GM21723 (cell line): ENCODE measurements around the gene GMCL1.
"Not testable (repeated sequence)": the region's sequence is repeated elsewhere in the genome, so short reads cannot be mapped to it uniquely, and the experiment has no call there.

ENCODE experiments used
- ATAC-seq: cut with Tn5 transposase; IDR thresholded peaks from one replicate; pipeline ENCODE4 v1.9.1; 2021; ENCODE audit warnings: mild to moderate bottlenecking, moderate library complexity; ENCODE audit not compliant: unreplicated experiment

Gene GMCL1

DNA sequence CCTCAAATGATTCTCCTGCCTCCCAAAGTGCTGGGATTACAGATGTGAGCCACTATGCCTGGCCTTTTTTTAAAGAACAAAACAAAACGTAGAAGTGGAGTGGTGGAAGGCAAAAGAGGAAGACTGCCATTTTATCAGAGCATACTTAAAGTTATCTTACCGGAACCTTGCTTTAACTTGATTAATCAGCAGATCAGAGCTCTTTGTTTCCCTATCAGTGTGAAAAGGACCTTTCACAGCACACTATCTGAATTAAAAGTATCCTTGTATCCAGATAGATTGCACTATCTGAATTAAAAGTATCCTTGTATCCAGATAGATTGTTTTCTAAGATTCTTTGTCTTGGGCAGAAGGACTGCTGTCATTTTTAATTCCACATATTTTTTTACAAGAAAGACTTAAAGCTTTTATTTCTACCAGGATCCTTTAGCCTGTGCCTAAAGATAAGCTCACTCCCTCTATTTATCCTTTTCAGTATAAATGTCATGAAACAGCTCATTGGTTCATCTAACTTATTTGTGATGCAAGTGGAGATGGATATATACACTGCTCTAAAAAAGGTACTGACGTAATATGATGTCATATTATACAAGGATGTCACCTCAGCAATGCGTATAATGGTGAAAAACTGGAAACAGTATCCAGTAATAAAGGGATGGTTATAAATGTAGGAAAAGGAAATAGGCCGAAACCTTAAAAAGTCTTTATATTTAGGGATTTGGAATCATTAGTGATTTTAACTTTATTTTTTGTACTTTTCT is 17.8 kb downstream of the GMCL1 start:
- ATAC-seq, result no peak

DNA sequence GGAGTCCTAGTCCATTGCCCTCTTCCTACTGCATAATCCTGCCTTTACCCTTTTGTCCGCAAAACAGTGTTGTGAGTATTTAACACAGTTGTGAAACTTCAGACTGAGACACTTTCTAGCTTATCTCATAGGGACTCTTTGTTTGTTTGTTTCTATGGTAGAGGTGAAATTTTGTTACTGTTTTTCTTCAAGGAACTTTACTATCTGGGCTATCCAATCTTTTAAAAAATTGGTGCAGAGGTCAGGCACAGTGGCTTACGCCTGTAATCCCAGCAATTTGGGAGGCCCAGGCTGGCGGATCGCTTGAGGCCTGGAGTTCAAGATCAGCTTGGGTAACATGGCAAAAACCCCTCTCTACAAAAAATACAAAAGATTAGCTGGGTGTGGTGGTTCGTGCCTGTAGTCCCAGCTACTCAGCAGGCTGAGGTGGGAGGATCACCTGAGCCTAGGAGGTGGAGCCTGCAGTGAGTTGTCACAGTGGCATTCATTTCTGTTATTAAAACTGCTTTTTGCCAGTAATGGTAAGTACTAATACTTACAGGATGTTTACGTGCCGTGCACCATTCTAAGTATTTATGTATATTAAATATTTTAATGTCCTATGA is 18.8 kb downstream of the GMCL1 start:
- ATAC-seq, result no peak

DNA sequence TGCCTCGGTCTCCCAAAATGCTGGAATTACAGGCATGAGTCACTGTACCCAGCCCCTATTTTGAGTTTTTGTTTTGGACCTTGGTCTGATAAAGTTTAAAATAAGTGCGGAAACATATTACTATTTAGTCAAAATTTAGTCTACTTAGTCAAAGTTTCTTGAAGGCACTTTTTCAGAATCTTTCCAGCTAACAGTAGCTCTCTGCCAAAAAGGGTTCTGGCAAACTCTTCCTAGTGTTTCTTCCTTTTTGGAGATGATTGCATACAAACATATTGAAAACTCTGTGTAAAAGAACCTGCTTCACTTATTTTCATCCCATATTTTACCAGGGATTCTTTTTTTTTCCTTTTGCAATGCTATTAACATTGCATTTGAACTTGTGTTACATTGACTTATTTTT is 28.8 kb downstream of the GMCL1 start:
- no peak for ATAC-seq

- ATAC-seq, result no peak
These were observed 33.8 kb downstream of the GMCL1 start for GRCh38 chr2:69863298-69863697.

DNA sequence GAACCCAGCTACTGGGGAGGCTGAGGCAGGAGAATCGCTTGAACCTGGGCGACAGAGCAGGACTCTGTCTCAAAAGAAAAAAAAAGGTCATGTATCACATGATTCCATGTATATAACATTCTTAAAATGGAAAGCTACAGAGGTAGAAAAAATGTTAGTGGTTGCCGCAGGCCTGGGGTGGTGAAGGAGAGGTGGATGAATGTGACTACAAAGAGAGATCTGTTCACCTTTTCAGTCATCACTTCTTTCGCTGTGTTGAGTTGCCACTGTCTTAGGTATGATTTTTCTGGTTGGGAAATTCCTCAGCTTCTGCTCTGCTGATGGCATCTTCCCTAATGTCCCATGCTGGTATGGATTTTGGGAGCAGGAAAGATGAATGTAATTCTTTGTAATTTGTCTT is 59.0 kb downstream of the GMCL1 start:
- no peak for ATAC-seq

GRCh38 chr2:69889302-69889701 is 59.8 kb downstream of the GMCL1 start:
- ATAC-seq, result no peak

DNA sequence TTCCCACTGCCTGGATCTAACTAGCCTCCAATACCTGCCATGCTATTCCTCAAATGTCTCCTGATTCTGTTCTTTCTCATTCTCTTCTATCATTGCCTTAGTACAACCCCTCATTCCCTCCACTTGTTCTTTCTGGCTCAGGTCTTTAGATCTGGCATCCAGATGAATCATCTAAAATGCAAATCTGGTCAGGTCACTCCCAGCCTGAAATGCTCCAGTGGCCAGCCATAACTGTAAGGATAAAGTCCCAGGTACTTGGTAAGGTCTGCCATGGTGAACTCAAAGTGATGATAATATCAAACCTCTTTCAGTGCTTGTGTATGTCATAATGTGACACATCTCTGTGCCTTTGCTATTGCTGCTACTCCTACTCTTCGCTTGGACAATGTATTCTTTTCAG is 61.4 kb downstream of the GMCL1 start:
- ATAC-seq, result no peak

DNA sequence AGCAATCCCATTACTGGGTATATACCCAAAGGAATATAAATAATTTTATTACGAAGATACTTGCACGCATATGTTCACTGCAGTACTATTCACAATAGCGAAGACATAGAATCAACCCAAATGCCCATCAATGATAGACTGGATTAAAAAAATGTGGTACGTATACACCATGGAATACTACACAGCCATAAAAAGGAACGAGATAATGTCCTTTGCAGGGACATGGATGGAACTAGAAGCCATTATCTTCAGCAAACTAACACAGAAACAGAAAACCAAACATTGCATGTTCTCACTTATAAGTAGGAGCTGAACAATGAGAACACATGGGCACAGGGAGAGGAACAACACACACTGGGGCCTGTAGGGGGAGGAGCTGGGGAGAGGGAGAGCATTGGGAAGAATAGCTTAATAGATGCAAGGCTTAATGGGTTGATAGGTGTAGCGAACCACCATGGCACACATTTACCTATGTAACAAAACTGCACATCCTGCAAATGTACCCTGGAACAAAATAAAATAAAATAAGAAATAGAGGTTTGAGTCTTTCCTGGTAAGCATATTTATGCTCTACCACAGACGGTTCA is 63.5 kb downstream of the GMCL1 start:
- not testable (repeated sequence) for ATAC-seq

DNA sequence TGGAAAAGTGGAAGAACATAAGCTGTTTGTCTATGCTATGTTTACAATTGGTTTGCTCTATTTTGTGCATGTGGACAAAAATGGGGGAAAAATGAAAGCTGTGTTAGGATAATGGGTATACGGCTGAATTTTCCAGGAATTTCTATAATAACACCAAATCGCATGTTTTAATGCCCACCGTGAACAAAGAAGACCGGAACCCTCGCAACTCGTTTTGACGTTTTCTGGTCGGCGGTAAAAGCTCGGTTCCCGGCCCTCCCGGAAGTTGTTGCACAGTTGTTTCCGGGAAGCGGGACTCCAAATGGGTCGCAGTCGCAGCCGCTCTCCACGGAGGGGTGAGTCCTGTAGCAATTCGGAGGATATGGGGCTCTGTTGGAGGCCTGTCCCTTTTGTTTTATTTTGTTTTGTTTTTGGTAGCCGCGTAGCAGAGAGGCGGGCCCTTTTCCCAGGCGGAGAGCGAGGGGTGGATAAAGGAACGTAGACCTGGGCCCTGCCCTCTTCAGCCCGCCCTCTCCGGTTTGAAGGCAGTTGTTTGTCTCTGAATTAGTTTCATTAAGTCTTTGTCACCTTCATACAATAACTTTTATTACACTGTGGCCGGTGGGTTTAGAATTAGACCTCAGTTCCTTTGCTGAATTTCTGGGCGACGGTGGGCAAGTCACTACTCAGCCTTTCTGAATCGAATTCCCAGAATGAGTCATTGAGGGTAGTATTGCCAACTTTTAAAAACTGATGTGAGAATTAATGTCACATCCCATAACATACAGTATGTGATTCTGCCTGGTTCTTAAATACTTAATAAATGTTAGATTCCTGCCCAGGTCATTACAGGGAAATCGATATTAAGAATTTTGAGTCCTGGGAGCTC is 64.5 kb downstream of the GMCL1 start, which contains the start of gene SNRNP27:
Gene SNRNP27 (plus strand): TSS at position 273 of the 868 bp plus-strand sequence. CDS start 29 bp downstream, at position 302.
- ATAC-seq, result peak; percentile 73

- not testable (repeated sequence) for ATAC-seq
These were observed 65.3 kb downstream of the GMCL1 start for GRCh38 chr2:69894737-69895136.

GRCh38 chr2:69902213-69902922 is 72.9 kb downstream of the GMCL1 start:
- peak; percentile 55 for ATAC-seq

DNA sequence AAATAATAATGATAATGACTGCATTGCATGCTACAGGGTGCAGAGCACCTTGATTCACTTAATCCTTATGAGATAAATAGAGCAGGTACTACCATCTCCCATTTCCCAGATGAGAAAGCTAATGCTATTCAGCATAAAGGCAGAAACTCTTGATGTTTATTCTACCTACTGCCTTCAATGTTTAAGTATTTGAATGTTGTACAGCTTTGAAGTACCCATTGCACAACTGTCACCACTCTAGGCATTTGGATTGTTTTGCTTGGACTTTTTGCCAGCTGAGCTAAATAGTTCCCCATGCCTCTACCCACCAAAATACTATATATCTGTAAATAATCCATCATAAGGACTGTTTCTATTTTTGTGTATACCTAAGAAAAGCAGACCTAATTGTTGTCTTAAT is 77.8 kb downstream of the GMCL1 start:
- ATAC-seq, result no peak

DNA sequence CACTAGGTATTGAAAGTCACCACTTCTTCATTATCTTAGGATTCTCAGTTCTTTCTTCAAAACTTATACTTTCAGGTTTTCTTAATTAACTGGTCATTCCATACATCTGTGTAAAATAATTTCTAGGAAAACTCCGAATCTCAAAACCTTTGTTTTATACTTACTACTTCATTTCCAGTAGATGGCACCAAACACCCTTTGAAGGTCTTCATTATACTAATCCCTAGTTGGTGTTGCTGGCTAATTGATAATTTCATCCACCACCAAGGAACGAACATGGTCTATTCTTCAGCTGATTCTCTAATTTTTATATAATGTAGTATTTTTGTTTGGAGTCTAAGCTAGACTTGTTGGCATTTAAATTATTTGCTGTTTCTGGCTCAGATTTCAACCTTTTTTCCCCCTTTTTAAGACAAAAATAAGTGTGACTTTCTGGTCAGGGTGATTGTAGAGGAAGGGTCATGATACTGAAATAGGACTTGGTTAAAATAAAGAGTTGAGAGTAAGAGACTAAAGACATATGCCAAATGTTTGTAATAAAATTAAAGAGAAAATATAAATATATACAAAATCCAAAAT is 82.6 kb downstream of the GMCL1 start:
- ATAC-seq, result no peak

DNA sequence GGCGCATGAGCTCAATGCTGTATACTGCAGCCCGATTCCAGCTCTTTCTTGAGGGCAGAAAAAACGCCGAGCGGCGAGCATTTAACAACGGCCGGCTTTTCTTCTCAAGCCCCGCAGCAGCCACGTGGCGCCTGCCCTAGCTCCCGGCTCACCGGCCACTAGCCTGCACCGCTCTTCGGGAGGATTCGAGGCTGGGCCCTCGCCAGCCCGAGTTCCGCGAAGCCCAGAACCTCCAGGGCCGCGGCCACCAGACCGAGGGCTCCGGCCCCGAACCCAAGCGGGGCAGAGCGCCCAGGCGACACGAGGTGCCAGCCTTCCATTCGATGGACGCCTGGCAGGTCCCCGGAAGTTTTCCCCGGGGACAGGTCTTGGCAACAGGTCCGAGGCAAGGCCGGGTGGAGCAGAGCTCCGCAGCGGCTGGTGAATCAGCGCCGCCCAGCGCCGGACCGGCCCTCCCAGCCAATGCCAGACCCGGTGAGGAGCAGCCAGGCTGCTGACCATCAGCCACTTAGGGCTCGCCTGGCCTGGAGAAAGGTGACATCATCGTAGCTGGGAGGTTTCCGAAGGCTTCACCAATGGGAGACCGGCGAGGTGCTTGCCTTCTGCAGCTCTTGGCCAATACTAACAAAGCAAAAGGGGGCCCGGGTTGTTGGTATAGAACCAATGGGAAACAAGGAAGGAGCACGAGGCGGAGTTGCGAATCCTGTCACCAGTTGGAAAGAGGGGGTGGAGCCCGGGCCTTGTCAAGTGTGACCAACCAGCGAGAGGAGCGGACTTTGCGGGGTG is 84.9 kb downstream of the GMCL1 start:
- ATAC-seq, result peak; percentile 88

DNA sequence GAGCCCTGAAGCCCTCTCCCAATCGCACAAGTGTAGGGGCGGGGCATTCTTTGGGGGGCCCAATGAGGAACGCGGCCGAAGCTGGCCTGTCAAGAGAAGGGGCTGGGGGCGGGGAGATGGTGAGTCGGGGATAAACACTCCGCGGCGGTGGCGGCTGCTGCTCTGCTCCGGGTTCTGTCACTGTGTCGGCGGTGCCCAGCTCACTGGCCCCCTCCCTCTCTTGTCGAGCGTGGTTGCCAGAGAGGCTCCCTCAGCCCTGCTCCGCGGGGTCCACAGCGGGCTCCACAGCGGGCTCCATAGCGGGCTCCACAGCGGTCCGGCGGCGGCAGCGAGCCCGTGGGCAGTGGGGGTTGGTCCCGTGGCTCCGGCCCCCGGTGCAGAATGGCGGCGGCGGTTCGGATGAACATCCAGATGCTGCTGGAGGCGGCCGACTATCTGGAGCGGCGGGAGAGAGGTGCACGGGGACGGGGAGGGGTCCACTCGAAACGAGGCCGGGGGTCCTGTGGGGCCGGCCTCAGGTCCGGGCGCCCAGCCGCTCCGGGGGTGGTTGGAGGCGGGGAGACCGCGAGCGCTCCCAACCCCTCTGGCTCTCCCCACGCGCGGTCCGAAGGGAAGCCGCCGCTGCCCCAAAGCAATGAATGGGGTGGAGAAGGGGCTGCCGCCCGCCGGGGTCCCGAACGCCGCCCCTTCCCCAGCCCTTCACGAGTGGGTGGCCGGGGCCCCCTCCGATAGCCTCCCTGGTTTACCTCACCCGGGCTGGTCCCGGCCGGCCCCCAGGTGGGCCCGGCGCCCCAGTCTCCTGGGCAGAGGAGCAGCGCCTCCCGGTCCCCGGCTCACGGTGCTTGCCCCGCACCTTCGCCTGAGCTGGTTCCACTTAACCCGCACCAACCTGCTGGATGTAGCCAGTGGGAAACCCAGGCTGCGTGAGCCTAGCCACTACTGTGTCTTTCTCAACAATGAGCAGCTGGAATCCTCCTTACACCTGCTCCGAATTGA is 85.8 kb downstream of the GMCL1 start, which contains the start of gene MXD1:
Gene MXD1 (plus strand): TSS at position 160 of the 996 bp plus-strand sequence. CDS start 222 bp downstream, at position 382.
- no peak for ATAC-seq

GRCh38 chr2:69916106-69916505 is 86.6 kb downstream of the GMCL1 start:
- no peak for ATAC-seq

DNA sequence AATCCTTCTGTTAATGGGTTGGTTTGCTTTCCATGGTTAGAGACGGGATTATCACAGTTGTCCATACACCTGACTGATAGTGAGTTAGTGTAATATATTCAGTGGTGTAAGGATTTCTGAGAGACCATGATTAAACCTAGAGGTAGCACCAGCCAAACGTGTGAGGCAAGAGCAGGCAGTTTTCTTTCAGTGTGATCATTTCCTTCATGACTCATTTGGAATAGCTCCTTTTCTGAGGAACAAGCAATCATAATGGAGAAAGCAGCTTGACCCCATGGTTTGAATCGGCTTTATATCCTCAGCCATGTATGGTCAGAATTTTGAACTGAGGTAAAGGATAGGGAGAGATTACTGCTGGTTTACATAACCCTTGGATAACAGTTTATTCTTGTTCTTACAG is 88.4 kb downstream of the GMCL1 start:
- ATAC-seq, result no peak

DNA sequence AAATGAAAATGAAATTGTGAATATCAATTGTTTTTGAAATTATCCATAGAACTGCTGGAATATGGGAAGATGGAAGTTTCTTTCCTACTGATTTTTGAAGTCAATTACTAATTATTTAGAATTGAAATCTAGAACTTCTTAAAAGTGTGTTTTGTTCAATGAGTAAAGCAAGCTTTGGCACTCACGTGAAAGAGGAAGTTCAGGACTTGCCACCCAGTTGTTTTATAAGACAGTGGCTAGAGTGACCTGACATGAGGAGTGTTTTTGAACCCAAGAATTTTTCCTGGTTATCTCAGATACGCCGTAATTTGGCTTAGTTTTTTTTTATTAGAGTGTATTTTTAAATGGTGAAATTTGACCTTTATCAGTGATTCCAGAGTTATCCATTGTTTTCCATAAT is 88.9 kb downstream of the GMCL1 start:
- ATAC-seq, result no peak
